ENCODE measurements around the gene LRRC74A.

The LRRC74A gene

GRCh38 chr14:76812422-76813383, 13.5 kb upstream of the LRRC74A start, which contains the start of gene ANGEL1:
TSS of gene ANGEL1 (minus strand) at chr14:76812882. CDS start at chr14:76812827, 55 bp downstream.
- H4K20me1 ChIP-seq (ENCODE audit: insufficient read depth, low read length, poor library complexity, severe bottlenecking) = no peaks in the 10 kb centered on the region
- H3K4me3 ChIP-seq (ENCODE audit: low read length, poor library complexity, severe bottlenecking) = peak within 1 kb of the TSS; percentile 75
- peaks cover 1% of the 10 kb centered on the region for H3K27me3 ChIP-seq (ENCODE audit: insufficient read depth, low read length, poor library complexity, severe bottlenecking)
- peak within 1 kb of the TSS; percentile 75 for H3K9ac ChIP-seq (ENCODE audit: low read depth, low read length, poor library complexity, severe bottlenecking)
- no peak for TF ChIP-seq CTCF (conservative IDR thresholded peaks at IDR 0.05; ENCODE audit: low read length)
- no peak for TF ChIP-seq EZH2phosphoT487 (IDR thresholded peaks at IDR 0.05; ENCODE audit: borderline replicate concordance)
- no peaks in the 10 kb centered on the region for H3K36me3 ChIP-seq (ENCODE audit: insufficient read depth, low read length)
- H3F3A ChIP-seq (ENCODE audit: low read depth) = no peaks in the 10 kb centered on the region
- H3K79me2 ChIP-seq (ENCODE audit: insufficient read depth, low read length) = peaks cover 6% of the 10 kb centered on the region; the same call in 1 of the 2 replicates
- no peaks in the 10 kb centered on the region for H3K9me2 ChIP-seq (replicated peaks; ENCODE audit: low read depth, low read length)
- no peaks in the 10 kb centered on the region for H3K9me3 ChIP-seq (ENCODE audit: insufficient read depth, low read depth, low read length)
- peak within 1 kb of the TSS; percentile 84 for H3K4me2 ChIP-seq (ENCODE audit: low read depth, low read length, poor library complexity, severe bottlenecking)
- peaks cover 15% of the 10 kb centered on the region for H3K4me1 ChIP-seq (ENCODE audit: insufficient read depth, low read length, poor library complexity, severe bottlenecking)
- H2AFZ ChIP-seq (ENCODE audit: low read length) = peak within 1 kb of the TSS; percentile 94

GRCh38 chr14:76814726-76815645, 11.2 kb upstream of the LRRC74A start:
- no peak overlapping the region for H3K4me3 ChIP-seq (ENCODE audit: low read length, poor library complexity, severe bottlenecking)
- H2AFZ ChIP-seq (ENCODE audit: low read length) = no peak overlapping the region
- TF ChIP-seq EZH2phosphoT487 (IDR thresholded peaks at IDR 0.05; ENCODE audit: borderline replicate concordance) (no peak), CTCF (conservative IDR thresholded peaks at IDR 0.05; ENCODE audit: low read length) (no peak)
- peaks cover 7% of the 10 kb centered on the region for H3K27me3 ChIP-seq (ENCODE audit: insufficient read depth, low read length, poor library complexity, severe bottlenecking)
- no peaks in the 10 kb centered on the region for H3K9me2 ChIP-seq (replicated peaks; ENCODE audit: low read depth, low read length)
- H3K79me2 ChIP-seq (ENCODE audit: insufficient read depth, low read length) = peaks cover 6% of the 10 kb centered on the region; the same call in 1 of the 2 replicates
- no peaks in the 10 kb centered on the region for H3F3A ChIP-seq (ENCODE audit: low read depth)
- no peak overlapping the region for H3K4me2 ChIP-seq (ENCODE audit: low read depth, low read length, poor library complexity, severe bottlenecking)
- no peaks in the 10 kb centered on the region for H3K9me3 ChIP-seq (ENCODE audit: insufficient read depth, low read depth, low read length)
- H4K20me1 ChIP-seq (ENCODE audit: insufficient read depth, low read length, poor library complexity, severe bottlenecking) = no peaks in the 10 kb centered on the region
- no peaks in the 10 kb centered on the region for H3K36me3 ChIP-seq (ENCODE audit: insufficient read depth, low read length)
- peaks cover 15% of the 10 kb centered on the region for H3K4me1 ChIP-seq (ENCODE audit: insufficient read depth, low read length, poor library complexity, severe bottlenecking)
- no peak overlapping the region for H3K9ac ChIP-seq (ENCODE audit: low read depth, low read length, poor library complexity, severe bottlenecking)

GRCh38 chr14:76820700-76821099, 5.5 kb upstream of the LRRC74A start:
- Histone ChIP-seq H3F3A (ENCODE audit: low read depth) (no peaks in the 10 kb centered on the region), H3K36me3 (ENCODE audit: insufficient read depth, low read length) (no peaks in the 10 kb centered on the region), H3K9ac (ENCODE audit: low read depth, low read length, poor library complexity, severe bottlenecking) (no peak overlapping the region), H3K9me2 (replicated peaks; ENCODE audit: low read depth, low read length) (no peaks in the 10 kb centered on the region), H3K79me2 (ENCODE audit: insufficient read depth, low read length) (no peaks in the 10 kb centered on the region), H4K20me1 (ENCODE audit: insufficient read depth, low read length, poor library complexity, severe bottlenecking) (no peaks in the 10 kb centered on the region), H3K4me2 (ENCODE audit: low read depth, low read length, poor library complexity, severe bottlenecking) (no peak overlapping the region), H3K4me1 (ENCODE audit: insufficient read depth, low read length, poor library complexity, severe bottlenecking) (no peaks in the 10 kb centered on the region), H3K9me3 (ENCODE audit: insufficient read depth, low read depth, low read length) (no peaks in the 10 kb centered on the region), H2AFZ (ENCODE audit: low read length) (no peak overlapping the region), H3K4me3 (ENCODE audit: low read length, poor library complexity, severe bottlenecking) (no peak overlapping the region), H3K27me3 (ENCODE audit: insufficient read depth, low read length, poor library complexity, severe bottlenecking) (peaks cover 13% of the 10 kb centered on the region)
- TF ChIP-seq CTCF (conservative IDR thresholded peaks at IDR 0.05; ENCODE audit: low read length) (no peak), EZH2phosphoT487 (IDR thresholded peaks at IDR 0.05; ENCODE audit: borderline replicate concordance) (no peak)

All from Loucy (cell line).